Neuronal stem cell (in vitro differentiated cells): ENCODE measurements around the gene IPCEF1.

ENCODE experiments used
- DNase-seq: peaks from one replicate; pipeline ENCODE4 v3.0.0-alpha.2; 2013; ENCODE audit warnings: low spot score
- H2AFZ ChIP-seq: one replicate; pipeline ENCODE4 v1.6.1; 2013; ENCODE audit warnings: mild to moderate bottlenecking, low read length, inconsistent platforms
- H2AK5ac ChIP-seq: 2 replicates; pipeline ENCODE4 v1.6.1; 2013; ENCODE audit warnings: low read depth, mild to moderate bottlenecking, inconsistent platforms, low read length, moderate library complexity, mixed read lengths
- H2BK120ac ChIP-seq: 2 replicates; pipeline ENCODE4 v1.6.1; 2013; ENCODE audit warnings: low read depth, mild to moderate bottlenecking, inconsistent platforms, low read length, moderate library complexity, mixed read lengths
- H2BK12ac ChIP-seq: one replicate; pipeline ENCODE4 v1.6.1; 2013; ENCODE audit warnings: low read length, inconsistent platforms
- H2BK15ac ChIP-seq: 2 replicates; pipeline ENCODE4 v1.6.1; 2013; ENCODE audit warnings: mild to moderate bottlenecking, low read length, inconsistent platforms, mixed read lengths
- H2BK5ac ChIP-seq: one replicate; pipeline ENCODE4 v1.6.1; 2013; ENCODE audit warnings: inconsistent platforms, mild to moderate bottlenecking, low read length, moderate library complexity
- H3K14ac ChIP-seq: one replicate; pipeline ENCODE4 v1.6.1; 2013; ENCODE audit warnings: low read length, inconsistent platforms
- H3K18ac ChIP-seq: 2 replicates; pipeline ENCODE4 v1.6.1; 2013; ENCODE audit warnings: low read length, inconsistent platforms
- H3K23ac ChIP-seq: 2 replicates; pipeline ENCODE4 v1.6.1; 2013; ENCODE audit warnings: low read depth, mild to moderate bottlenecking, mixed read lengths, low read length, inconsistent platforms; ENCODE audit not compliant: poor library complexity
- H3K27ac ChIP-seq: replicated peaks from 3 replicates; pipeline ENCODE4 v1.5.1; 2013; ENCODE audit warnings: low read length, inconsistent platforms
- H3K27me3 ChIP-seq, 3 experiments: 2 replicates each; pipeline ENCODE4 v1.6.1; 2013; ENCODE audit warnings: low read length in 3 of 3, mild to moderate bottlenecking in 2 of 3, inconsistent platforms in 1 of 3, low read depth in 1 of 3, mixed read lengths in 1 of 3, moderate library complexity in 1 of 3; ENCODE audit not compliant: control insufficient read depth in 3 of 3, insufficient read depth in 3 of 3
- H3K36me3 ChIP-seq, 2 donors: replicated peaks in 1 of 2; 2 replicates each; pipeline ENCODE4 v1.6.1; 2013; ENCODE audit warnings: low read length in 2 of 2; ENCODE audit not compliant: control insufficient read depth in 2 of 2, insufficient read depth in 2 of 2
- H3K4ac ChIP-seq: 2 replicates; pipeline ENCODE4 v1.6.1; 2013; ENCODE audit warnings: inconsistent platforms, mild to moderate bottlenecking, low read length, moderate library complexity
- H3K4me1 ChIP-seq, 2 donors: 1 replicate in 1 of 2; 2 replicates in 1 of 2; pipeline ENCODE4 v1.6.1; 2013; ENCODE audit warnings: low read length in 2 of 2, low read depth in 1 of 2; ENCODE audit not compliant: control insufficient read depth in 2 of 2, insufficient read depth in 1 of 2
- H3K4me2 ChIP-seq: one replicate; pipeline ENCODE4 v1.6.1; 2013; ENCODE audit warnings: mild to moderate bottlenecking, low read length, inconsistent platforms; ENCODE audit not compliant: insufficient read depth, poor library complexity, severe bottlenecking
- H3K4me3 ChIP-seq, 2 donors: 2 replicates each; pipeline ENCODE4 v1.5.1; 2013; ENCODE audit warnings: low read length in 2 of 2, mild to moderate bottlenecking in 2 of 2, inconsistent platforms in 1 of 2, moderate library complexity in 1 of 2
- H3K79me1 ChIP-seq: one replicate; pipeline ENCODE4 v1.6.1; 2013; ENCODE audit warnings: low read depth, mild to moderate bottlenecking, inconsistent platforms, low read length, moderate library complexity
- H3K9ac ChIP-seq: one replicate; pipeline ENCODE4 v1.6.1; 2013; ENCODE audit warnings: mild to moderate bottlenecking, low read depth, low read length, inconsistent platforms; ENCODE audit not compliant: poor library complexity
- H3K9me3 ChIP-seq, 2 donors: replicated peaks in 1 of 2; 2 replicates each; pipeline versions ENCODE3 to v1.6.1; 2013; ENCODE audit warnings: low read length in 2 of 2, mild to moderate bottlenecking in 2 of 2, inconsistent platforms in 1 of 2, low read depth in 1 of 2, mixed read lengths in 1 of 2, moderate library complexity in 1 of 2; ENCODE audit not compliant: control insufficient read depth in 2 of 2, insufficient read depth in 1 of 2
- H4K8ac ChIP-seq: one replicate; pipeline ENCODE4 v1.6.1; 2013; ENCODE audit warnings: low read depth, mild to moderate bottlenecking, inconsistent platforms, low read length, moderate library complexity
- H4K91ac ChIP-seq: one replicate; pipeline ENCODE4 v1.6.1; 2013; ENCODE audit warnings: low read length, low read depth, mild to moderate bottlenecking, inconsistent platforms; ENCODE audit not compliant: poor library complexity
- WGBS, 2 donors: extraction: QIAGEN DNeasy Blood & Tissue Kit; methylation state at CpG; one replicate each; pipeline ENCODE4 v1.1.7; 2013; ENCODE audit warnings: missing lambda C conversion rate in 2 of 2, mixed read lengths in 1 of 2; ENCODE audit not compliant: insufficient read length in 2 of 2, insufficient replicate concordance in 1 of 2; ENCODE audit errors: extremely low coverage in 2 of 2; 5-methylcytosine and 5-hydroxymethylcytosine counted together

IPCEF1 gene

DNA sequence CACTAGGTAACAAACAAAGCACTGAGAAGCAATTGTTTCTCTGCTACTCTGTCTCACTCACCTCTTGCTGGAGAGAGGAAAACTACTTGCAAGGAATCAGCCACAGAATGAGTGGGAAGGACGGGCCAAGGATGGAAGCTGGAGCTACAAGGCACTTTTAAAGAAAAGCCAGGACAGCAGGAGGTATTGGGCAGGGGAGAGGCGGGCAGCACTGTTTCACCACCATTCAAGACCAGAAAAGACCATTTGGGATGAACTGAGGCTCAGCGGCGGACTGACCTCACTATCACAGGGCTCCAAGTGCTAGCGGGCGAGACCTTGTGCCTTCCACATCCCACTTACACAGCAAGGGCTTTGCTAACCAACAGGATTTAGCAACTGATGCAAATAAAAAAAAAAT, 137.4 kb downstream of the IPCEF1 start:
- H3K4me3 ChIP-seq = no peak overlapping the region
- no peak overlapping the region for H3K18ac ChIP-seq
- H4K8ac ChIP-seq = no peak overlapping the region
- H3K23ac ChIP-seq = no peak overlapping the region
- H3K9ac ChIP-seq = no peak overlapping the region
- peak; percentile 14 for DNase-seq
- no peak overlapping the region for H4K91ac ChIP-seq
- H2AK5ac ChIP-seq = no peak overlapping the region
- H3K79me1 ChIP-seq = no peaks in the 10 kb centered on the region
- WGBS, 2 donors = no CpG with 5 or more reads among the region's 6 CpGs
- no peak overlapping the region for H3K4ac ChIP-seq
- no peak overlapping the region for H3K4me2 ChIP-seq
- no peak overlapping the region for H3K14ac ChIP-seq
- no peaks in the 10 kb centered on the region for H3K36me3 ChIP-seq
- H3K27ac ChIP-seq = no peak overlapping the region
- peaks cover 0 to 8% of the 10 kb centered on the region in 2 donors for H3K4me1 ChIP-seq
- no peak overlapping the region for H2BK15ac ChIP-seq
- H2BK120ac ChIP-seq = no peak overlapping the region
- H2AFZ ChIP-seq = no peak overlapping the region
- no peak overlapping the region for H2BK12ac ChIP-seq
- H3K9me3 ChIP-seq = no peaks in the 10 kb centered on the region
- no peak overlapping the region for H2BK5ac ChIP-seq
- H3K27me3 ChIP-seq = no peaks in the 10 kb centered on the region

GRCh38 chr6:154218787-154219186, 137.8 kb downstream of the IPCEF1 start:
- Histone ChIP-seq H3K4ac (no peak overlapping the region), H3K9ac (no peak overlapping the region), H4K91ac (no peak overlapping the region), H3K4me2 (no peak overlapping the region), H3K18ac (no peak overlapping the region), H2BK15ac (no peak overlapping the region), H4K8ac (no peak overlapping the region), H3K4me1 (peaks cover 0 to 8% of the 10 kb centered on the region in 2 donors), H3K4me3 (no peak overlapping the region), H2AK5ac (no peak overlapping the region), H2BK12ac (no peak overlapping the region), H3K9me3 (no peaks in the 10 kb centered on the region), H3K23ac (no peak overlapping the region), H3K27me3 (no peaks in the 10 kb centered on the region), H3K79me1 (no peaks in the 10 kb centered on the region), H2BK5ac (no peak overlapping the region), H3K14ac (no peak overlapping the region), H3K36me3 (no peaks in the 10 kb centered on the region), H2AFZ (no peak overlapping the region), H3K27ac (no peak overlapping the region), H2BK120ac (no peak overlapping the region)
- WGBS, 2 donors = no CpG with 5 or more reads among the region's 6 CpGs
- DNase-seq = no peak

DNA sequence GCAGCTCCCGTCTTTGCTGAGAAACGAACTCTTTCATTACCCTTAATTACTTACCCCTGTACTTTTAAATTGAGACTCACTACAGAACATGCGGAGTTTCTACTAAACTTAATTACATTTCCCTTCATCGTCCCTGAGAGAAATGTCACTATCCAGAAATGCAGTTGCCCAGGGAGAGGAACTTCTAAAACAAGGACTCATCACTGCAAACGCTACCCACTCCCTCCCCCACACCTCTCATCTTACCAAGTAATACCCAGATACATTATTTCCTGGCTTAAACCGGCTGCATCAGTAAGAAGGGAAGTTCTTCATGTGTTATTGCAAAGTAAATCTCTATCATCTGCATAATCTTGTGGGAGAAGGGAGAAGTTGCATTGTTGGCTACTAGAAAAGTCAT, 138.3 kb downstream of the IPCEF1 start:
- no peak overlapping the region for H2BK5ac ChIP-seq
- H3K4me2 ChIP-seq = no peak overlapping the region
- H3K27me3 ChIP-seq = no peaks in the 10 kb centered on the region
- H3K4me1 ChIP-seq = peaks cover 0 to 8% of the 10 kb centered on the region in 2 donors
- DNase-seq = no peak
- H2BK15ac ChIP-seq = no peak overlapping the region
- whole genome bisulfite sequencing, 2 donors = no CpG with 5 or more reads among the region's 6 CpGs
- no peak overlapping the region for H3K18ac ChIP-seq
- H3K23ac ChIP-seq = no peak overlapping the region
- no peaks in the 10 kb centered on the region for H3K9me3 ChIP-seq
- H3K27ac ChIP-seq = no peak overlapping the region
- H3K9ac ChIP-seq = no peak overlapping the region
- H3K14ac ChIP-seq = no peak overlapping the region
- no peak overlapping the region for H2BK12ac ChIP-seq
- H3K4me3 ChIP-seq = no peak overlapping the region
- H2BK120ac ChIP-seq = no peak overlapping the region
- H4K91ac ChIP-seq = no peak overlapping the region
- H2AFZ ChIP-seq = no peak overlapping the region
- H3K79me1 ChIP-seq = no peaks in the 10 kb centered on the region
- H4K8ac ChIP-seq = no peak overlapping the region
- H3K4ac ChIP-seq = no peak overlapping the region
- no peak overlapping the region for H2AK5ac ChIP-seq
- no peaks in the 10 kb centered on the region for H3K36me3 ChIP-seq

- Histone ChIP-seq H2BK5ac (no peak overlapping the region), H2AK5ac (no peak overlapping the region), H2AFZ (no peak overlapping the region), H3K27ac (no peak overlapping the region), H3K14ac (no peak overlapping the region), H3K4me3 (no peak overlapping the region), H4K91ac (no peak overlapping the region), H3K4ac (no peak overlapping the region), H4K8ac (no peak overlapping the region), H3K9ac (no peak overlapping the region), H3K4me2 (no peak overlapping the region), H2BK12ac (no peak overlapping the region), H2BK15ac (no peak overlapping the region), H3K18ac (no peak overlapping the region), H3K9me3 (no peaks in the 10 kb centered on the region), H3K27me3 (no peaks in the 10 kb centered on the region), H2BK120ac (no peak overlapping the region), H3K79me1 (no peaks in the 10 kb centered on the region), H3K23ac (no peak overlapping the region), H3K4me1 (peaks cover 0 to 2% of the 10 kb centered on the region in 2 donors), H3K36me3 (no peaks in the 10 kb centered on the region)
- no peak for DNase-seq
- WGBS, 2 donors = no CpG with 5 or more reads among the region's 3 CpGs
Measured at GRCh38 chr6:154213782-154214181, 142.8 kb downstream of the IPCEF1 start.
